GM12864 (cell line): ENCODE measurements around the gene PDE8B.

Experiments used
- DNase-seq: peaks from one replicate; pipeline ENCODE4 v3.0.0-alpha.2; 2011; ENCODE audit warnings: low read depth
- H3K4me3 ChIP-seq: 2 replicates; pipeline ENCODE4 v1.5.1; 2011; ENCODE audit warnings: mild to moderate bottlenecking, low read depth, low read length, control low read depth
- CTCF ChIP-seq: IDR thresholded peaks from 2 replicates; pipeline ENCODE4 v1.5.1; 2011; ENCODE audit warnings: low read depth, mild to moderate bottlenecking, moderate library complexity, low read length, control low read depth, inconsistent platforms; ENCODE audit errors: missing control alignments

PDE8B gene

DNA sequence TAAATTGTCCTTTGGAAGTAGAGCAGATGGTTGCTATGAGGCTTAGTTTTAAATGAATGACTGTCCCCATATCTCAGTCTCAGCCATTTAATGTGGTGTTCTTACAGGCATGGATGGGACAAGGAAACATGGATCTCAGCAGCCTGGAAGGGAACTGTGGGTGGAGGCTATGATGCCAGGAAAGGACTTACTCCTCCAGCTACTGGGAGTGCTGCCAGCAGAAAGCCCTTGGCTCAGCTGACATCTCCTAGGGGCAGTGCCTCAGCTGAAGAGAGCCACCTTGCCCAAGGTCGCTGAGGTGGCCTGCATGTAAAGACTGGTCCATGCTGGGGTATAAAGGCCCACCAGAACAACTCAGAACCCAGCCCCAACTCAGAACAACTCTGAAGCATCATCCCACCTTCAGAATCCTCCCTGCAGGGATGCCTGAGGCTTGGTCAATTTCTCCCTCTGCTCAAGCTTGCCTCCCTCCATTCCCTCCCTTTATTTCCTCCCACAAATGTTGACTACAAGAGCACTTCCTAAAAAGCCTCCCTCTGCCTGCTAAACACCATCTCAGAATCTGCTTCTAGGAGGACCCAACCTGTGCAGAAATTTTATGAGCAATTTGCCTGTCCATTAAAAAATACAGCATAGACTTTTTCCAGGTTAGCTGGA is 1.8 kb upstream of the PDE8B start:
- no peak for DNase-seq
- TF ChIP-seq CTCF = no peak
- H3K4me3 ChIP-seq = no peak overlapping the region

- no peak for TF ChIP-seq CTCF
- H3K4me3 ChIP-seq = no peak overlapping the region
- no peak for DNase-seq
Observed at GRCh38 chr5:77209495-77210090, 887 bp upstream of the PDE8B start.

DNA sequence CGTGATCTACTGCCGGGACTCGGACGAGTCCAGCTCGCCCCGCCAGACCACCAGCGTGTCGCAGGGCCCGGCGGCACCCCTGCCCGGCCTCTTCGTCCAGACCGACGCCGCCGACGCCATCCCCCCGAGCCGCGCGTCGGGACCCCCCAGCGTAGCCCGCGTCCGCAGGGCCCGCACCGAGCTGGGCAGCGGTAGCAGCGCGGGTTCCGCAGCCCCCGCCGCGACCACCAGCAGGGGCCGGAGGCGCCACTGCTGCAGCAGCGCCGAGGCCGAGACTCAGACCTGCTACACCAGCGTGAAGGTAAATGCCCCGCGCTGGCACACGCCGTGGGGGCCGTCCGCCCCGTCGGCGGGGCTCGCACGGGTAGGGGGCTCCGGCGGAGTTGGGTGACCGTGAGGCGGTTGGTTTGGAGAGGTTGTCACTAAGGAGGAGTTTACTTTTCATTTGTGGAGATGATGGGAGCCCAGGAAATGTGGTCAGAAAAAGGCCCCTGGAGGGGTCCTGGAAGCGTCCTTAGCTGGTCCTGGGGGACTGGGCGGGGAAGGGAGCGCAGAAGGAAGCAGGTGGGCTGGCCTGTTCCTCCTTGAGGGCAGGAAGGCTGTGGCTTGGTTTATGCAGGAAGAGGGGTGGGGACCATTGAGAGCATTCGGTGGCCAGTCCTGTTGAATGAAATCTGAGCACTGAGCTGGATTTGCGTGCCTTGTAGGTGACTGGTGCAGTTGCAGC is 647 bp downstream of the PDE8B start:
- TF ChIP-seq CTCF = no peak
- no peak for DNase-seq
- H3K4me3 ChIP-seq = peak overlapping the region; percentile 38; the same call in 1 of the 2 replicates

- DNase-seq = no peak
- H3K4me3 ChIP-seq = no peak overlapping the region
- TF ChIP-seq CTCF = no peak
Observed at GRCh38 chr5:77211691-77212047, 1.2 kb downstream of the PDE8B start.

- DNase-seq = no peak
- H3K4me3 ChIP-seq = no peak overlapping the region
- TF ChIP-seq CTCF = no peak
Observed at GRCh38 chr5:77213601-77214000, 3.1 kb downstream of the PDE8B start.

GRCh38 chr5:77214151-77214550 is 3.7 kb downstream of the PDE8B start:
- H3K4me3 ChIP-seq = no peak overlapping the region
- TF ChIP-seq CTCF = no peak
- DNase-seq = no peak
